Epithelial cell of proximal tubule (primary cell): ENCODE measurements around the gene VPS36. TPM values are rescaled to one million over a fixed set of nuclear protein-coding genes. Genes with fewer than 3 reads are reported as not detected.
A peak's percentile ranks its signal among the peaks of the same experiment; 100 is the strongest.

ENCODE experiments used
- DNase-seq: peaks from one replicate; pipeline ENCODE4 v3.0.0-alpha.2; 2011; ENCODE audit warnings: low read depth
- H3K4me3 ChIP-seq: 2 replicates; pipeline ENCODE4 v1.5.1; 2011; ENCODE audit warnings: low read depth, mild to moderate bottlenecking, low read length
- total RNA-seq: library from RNA; depleted of rRNA; stranded (reverse); fragments of >200 nt; gene quantifications from 2 replicates; pipeline ENCODE4 v1.2.3, GENCODE V29; 2015
- TF ChIP-seq, protein P1 (sequence below): conservative IDR thresholded peaks from 2 replicates; pipeline ENCODE4 v1.5.1; 2012; ENCODE audit warnings: low read depth, mild to moderate bottlenecking, low read length

VPS36 gene
- total RNA-seq, 1 donor from 2014 or later: 15.8 TPM

DNA sequence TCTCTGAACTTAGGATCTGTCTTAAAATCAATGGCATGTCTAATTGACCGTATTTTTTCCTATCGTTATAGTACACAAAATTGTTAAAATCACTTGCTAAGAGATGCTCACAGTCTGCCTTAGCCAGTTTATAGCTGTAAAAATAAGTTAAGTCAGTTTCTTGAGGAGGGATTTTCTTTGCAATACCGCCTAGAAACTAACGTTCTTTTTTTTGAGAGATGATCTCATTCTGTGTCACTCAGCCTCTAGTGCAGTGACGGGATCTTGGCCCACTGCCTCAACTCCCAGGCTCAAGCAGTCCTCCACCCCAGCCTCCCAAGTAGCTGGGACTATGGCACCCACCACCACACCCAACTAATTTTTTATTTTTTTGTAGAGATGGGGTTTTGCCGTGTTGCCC, 9.2 kb upstream of the VPS36 start:
- TF ChIP-seq, protein P1, sequence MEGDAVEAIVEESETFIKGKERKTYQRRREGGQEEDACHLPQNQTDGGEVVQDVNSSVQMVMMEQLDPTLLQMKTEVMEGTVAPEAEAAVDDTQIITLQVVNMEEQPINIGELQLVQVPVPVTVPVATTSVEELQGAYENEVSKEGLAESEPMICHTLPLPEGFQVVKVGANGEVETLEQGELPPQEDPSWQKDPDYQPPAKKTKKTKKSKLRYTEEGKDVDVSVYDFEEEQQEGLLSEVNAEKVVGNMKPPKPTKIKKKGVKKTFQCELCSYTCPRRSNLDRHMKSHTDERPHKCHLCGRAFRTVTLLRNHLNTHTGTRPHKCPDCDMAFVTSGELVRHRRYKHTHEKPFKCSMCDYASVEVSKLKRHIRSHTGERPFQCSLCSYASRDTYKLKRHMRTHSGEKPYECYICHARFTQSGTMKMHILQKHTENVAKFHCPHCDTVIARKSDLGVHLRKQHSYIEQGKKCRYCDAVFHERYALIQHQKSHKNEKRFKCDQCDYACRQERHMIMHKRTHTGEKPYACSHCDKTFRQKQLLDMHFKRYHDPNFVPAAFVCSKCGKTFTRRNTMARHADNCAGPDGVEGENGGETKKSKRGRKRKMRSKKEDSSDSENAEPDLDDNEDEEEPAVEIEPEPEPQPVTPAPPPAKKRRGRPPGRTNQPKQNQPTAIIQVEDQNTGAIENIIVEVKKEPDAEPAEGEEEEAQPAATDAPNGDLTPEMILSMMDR: no peak
- H3K4me3 ChIP-seq: no peak overlapping the region
- no peak for DNase-seq

DNA sequence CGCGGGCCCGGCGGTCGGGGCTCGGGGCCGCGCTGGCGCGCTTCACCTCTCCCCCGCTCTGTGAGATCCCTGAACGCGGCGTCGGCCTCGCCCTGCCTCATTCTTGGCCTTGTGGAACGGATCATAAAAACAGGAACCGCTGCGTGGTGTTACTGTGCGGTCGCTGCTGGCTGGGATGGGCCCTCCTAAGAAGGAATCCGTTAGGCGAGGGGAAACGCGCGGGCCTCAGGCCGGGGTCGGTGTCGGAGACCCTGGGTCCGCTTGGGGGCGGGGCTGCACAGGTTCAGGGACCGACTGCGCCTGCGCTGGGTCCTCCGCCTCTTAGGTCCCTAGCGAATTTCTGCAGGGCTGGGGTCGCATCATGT, 5.2 kb upstream of the VPS36 start:
- H3K4me3 ChIP-seq: peak overlapping the region; percentile 91
- DNase-seq: no peak
- TF ChIP-seq, protein P1: no peak

DNA sequence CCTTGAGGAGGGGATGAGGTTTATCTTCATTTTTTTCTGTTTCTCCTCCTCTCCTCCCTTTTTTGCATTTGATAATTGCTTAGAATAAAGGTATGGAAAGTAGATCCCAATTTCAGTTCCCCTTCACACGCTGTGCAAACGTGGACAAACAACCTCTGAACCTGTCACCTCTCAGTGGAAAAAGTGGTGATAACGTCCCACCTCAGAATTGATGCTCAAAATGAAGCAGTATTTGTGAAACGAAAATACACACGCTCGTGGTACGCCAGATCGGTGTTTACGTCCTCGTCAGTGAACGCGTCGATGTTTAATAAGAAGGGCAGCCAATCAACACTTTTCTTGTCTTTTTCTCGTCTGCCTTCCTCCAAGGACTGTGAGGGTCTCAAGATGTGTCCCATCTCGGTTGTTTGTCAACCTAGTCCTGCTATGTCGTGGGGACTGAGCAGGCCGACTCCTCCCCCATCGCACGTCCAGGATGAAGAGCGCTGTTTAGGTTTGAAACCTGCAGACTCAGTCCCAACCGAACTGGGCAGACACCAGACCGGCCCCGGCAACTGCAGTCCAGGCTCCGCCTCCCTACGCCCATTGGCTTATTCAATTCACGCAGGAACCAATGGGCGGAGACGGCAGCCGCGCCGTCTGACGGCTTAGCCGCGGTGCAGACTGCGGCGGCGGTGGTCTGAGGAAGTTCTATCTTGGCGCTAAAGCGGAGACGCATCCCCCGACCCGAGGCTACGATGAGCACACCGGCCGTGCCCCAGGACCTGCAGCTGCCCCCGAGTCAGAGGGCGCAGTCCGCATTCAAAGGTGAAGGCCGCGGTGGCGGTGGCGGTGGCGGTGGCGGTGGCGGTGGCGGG, 4.6 kb upstream of the VPS36 start, which contains the start of gene CKAP2:
Gene CKAP2 (plus strand): TSS at position 659 of the 857 bp plus-strand sequence. CDS start 79 bp downstream, at position 738.
- H3K4me3 ChIP-seq: peak within 1 kb of the TSS; percentile 91
- TF ChIP-seq, protein P1: no peak
- peak; percentile 68 for DNase-seq

DNA sequence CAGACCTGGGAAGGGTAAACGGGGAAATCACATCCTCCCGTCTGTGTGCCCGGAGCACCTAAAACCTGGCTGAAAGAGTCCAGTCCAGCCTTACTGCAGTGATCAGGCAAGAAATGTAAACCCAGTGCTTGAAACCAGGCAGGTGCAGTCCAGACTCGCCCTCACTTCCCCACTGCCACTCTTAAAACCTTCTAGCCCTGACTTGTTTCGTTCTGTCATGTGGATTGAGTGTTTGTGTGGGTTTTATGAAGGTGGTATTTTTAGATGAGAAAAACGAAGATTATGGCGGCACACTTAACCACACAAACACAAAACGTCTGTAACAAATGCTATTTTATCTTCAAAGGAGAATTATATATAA, 4.0 kb upstream of the VPS36 start:
- DNase-seq: no peak
- peak overlapping the region; percentile 91 for H3K4me3 ChIP-seq
- TF ChIP-seq, protein P1: no peak

DNA sequence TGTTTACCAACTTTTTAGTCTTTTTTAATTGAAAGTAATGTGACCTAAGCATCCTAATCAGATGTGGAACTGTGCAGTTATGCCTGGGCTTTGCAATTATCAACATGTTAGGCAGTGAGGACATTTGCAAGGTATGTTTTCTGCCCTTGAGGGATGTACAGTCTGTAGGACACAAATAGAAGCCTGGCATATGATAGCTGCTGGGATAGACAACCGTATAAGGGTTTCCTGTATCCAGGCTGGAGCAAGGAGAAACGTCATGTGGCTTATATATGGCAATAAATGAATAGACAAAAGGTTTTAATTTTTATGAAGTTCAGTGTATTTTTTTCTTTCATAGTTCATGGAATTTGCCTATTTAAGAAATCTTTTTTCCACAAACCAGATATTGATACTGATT, 2.0 kb upstream of the VPS36 start:
- no peak for DNase-seq
- no peak overlapping the region for H3K4me3 ChIP-seq
- TF ChIP-seq, protein P1: no peak

DNA sequence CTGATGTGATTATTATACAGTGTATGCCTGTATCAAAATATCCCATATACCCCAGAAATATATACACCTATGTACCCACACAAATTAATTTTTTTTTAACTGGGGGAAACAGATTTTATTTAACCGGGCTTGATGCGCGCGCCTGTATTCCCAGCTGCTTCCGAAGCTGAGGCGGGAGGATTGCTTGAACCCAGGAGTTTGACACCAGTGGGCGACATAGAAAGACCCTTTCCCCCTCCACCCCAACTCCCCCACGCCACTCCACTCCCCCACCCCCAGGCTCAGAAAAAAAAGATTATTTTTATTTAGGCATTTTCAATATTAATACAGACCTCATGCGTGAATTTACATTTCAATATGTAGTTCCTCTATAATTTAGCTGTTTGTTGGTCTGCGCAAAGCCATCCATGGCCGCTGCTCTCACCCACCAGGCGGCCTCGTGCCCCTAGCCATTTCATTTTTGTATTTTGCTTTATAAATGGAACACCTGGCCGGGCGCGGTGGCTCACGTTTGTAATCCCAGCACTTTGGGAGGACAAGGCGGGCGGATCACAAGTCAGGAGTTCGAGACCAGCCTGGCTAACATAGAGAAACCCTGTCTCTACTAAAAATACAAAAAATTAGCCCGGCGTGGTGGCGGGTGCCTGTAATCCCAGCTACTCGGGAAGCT, 836 bp upstream of the VPS36 start:
- TF ChIP-seq, protein P1: no peak
- DNase-seq: no peak
- H3K4me3 ChIP-seq: no peak overlapping the region

DNA sequence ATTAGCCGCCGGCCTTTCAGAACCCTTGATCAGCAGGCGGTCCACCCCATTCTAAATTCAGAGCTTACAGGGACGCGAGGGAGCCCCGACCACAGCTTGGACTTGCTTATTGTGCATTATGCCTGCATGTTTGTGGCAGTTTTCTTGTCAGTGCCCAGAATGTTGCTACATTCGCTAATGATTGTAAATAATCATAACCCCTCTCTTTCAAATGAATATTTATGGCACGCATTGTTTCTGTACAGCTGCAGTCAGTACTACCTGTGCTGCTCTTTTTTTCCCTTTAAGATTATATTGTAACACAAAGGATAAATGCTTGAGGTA, 321 bp upstream of the VPS36 start:
- TF ChIP-seq, protein P1: no peak
- DNase-seq: no peak
- H3K4me3 ChIP-seq: peak overlapping the region; percentile 38
